Epithelial cell of proximal tubule (primary cell): ENCODE measurements around the gene HOTAIR. TPM values are rescaled to one million over a fixed set of nuclear protein-coding genes. Genes with fewer than 3 reads are reported as not detected.

Source experiments
- DNase-seq: peaks from one replicate; pipeline ENCODE4 v3.0.0-alpha.2; 2011; ENCODE audit warnings: low read depth
- H3K4me3 ChIP-seq: 2 replicates; pipeline ENCODE4 v1.5.1; 2011; ENCODE audit warnings: low read depth, mild to moderate bottlenecking, low read length
- CTCF ChIP-seq: conservative IDR thresholded peaks from 2 replicates; pipeline ENCODE4 v1.5.1; 2012; ENCODE audit warnings: low read depth, mild to moderate bottlenecking, low read length
- total RNA-seq: library from RNA; depleted of rRNA; stranded (reverse); fragments of >200 nt; gene quantifications from 2 replicates; pipeline ENCODE4 v1.2.3, GENCODE V29; 2015

HOTAIR gene
- total RNA-seq, 1 donor from 2014 or later: not detected

DNA sequence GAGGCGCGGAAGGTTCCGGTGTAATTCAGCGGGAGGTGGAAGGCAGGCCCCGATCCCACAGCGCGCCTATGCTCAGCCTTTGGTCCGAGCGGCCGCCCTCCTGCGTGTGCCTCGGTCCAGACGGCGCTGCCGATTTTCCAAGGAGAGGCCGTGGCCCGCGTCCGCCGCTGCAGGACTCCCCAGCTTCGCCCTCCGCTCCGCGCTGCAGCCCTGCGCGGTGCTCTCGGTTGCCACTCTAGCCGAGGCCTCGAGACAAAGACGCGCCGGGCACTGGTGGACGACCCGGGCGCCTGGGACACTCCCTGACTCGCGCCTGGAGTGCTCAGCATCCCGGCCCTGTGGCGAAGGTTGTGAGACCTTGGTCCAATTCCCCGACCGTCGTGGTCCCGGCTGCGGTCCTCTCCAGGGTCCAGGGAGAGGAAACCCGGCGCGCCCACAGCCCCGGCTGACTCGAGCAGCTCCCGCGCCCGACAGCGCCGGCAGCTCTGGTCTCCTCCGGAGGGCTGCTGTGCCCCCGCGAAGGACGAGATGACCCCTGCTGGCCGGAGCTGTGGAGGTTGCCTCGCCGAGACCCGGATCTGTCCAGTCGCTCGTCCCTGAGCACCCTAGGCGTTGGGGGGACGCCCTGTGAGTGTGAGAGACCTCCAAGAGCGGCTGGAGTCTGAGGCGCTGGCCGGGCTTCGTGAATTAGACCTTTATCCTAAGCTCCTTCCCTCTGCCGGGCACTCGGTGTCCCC lies 13.6 kb downstream of the HOTAIR start:
- peak; percentile 14 for TF ChIP-seq CTCF

DNA sequence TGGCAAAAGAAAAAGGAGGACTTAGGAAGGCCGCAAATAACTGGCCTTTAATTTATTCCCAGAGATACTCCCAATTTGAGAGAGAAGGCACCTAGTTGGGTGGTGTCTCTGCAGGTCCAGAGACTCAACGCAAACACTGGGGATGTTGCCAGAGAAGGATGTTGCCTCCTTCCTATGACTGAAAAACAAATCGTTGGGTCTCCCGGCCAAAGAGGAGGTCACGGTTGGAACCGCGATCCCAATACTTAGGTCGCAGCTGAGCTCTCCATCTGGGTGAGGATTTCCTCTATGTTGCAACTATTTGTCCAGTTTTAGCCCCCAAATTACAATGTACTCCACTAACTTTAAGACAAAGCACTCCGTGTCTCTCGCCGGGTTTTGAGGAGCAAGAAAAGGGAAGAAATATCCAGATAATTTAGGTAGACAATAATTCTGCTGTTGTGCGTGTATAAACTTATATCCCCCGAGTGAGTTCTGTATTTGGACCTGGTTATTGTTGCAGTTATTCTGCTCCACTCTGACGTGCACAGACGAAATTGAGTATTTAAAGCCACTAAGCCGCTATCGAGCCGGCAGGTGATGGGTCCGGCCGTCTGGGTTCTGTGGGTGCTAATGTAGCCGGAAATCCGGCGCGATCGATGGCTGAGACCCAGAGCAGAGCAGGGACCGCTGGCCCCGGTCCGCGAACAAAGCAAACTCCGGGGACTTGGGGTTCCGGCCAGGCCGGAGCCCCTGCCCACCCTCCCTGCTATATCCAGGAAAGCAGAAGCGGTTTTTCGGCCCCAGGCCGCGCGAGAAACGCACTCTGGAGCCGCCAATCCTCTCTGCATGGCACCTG lies 14.3 kb downstream of the HOTAIR start:
- no peak for DNase-seq
- H3K4me3 ChIP-seq: no peak overlapping the region
- no peak for TF ChIP-seq CTCF

More for the DNA sequence above, 13.6 kb downstream of the HOTAIR start:
- no peak for DNase-seq
- H3K4me3 ChIP-seq: no peak overlapping the region

DNA sequence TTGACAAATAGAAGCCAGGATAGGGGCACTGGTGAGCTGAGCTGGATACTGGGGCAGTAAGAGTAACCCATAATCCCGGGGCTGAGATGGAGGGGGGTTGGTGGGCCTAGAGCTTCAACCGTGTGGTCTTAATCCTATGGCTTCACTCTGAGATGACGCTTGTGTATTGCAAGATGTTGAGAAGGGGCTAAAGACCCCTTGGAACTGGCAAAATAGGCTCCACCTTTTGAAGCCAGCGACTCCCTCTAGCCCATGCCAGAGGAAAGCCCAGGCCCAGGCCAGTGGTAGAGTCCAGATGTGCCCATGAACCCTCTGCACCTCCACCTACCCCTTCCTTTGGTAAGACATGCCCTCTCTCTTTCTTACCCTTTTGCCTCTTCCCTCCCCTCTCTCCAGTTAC lies 15.4 kb downstream of the HOTAIR start:
- DNase-seq: no peak
- TF ChIP-seq CTCF: no peak
- H3K4me3 ChIP-seq: no peak overlapping the region

GRCh38 chr12:53958128-53958527 lies 16.6 kb downstream of the HOTAIR start:
- no peak for DNase-seq
- no peak for TF ChIP-seq CTCF
- H3K4me3 ChIP-seq: no peak overlapping the region

- H3K4me3 ChIP-seq: no peak overlapping the region
- no peak for DNase-seq
- TF ChIP-seq CTCF: no peak
These were observed 17.7 kb downstream of the HOTAIR start for GRCh38 chr12:53956914-53957536.

DNA sequence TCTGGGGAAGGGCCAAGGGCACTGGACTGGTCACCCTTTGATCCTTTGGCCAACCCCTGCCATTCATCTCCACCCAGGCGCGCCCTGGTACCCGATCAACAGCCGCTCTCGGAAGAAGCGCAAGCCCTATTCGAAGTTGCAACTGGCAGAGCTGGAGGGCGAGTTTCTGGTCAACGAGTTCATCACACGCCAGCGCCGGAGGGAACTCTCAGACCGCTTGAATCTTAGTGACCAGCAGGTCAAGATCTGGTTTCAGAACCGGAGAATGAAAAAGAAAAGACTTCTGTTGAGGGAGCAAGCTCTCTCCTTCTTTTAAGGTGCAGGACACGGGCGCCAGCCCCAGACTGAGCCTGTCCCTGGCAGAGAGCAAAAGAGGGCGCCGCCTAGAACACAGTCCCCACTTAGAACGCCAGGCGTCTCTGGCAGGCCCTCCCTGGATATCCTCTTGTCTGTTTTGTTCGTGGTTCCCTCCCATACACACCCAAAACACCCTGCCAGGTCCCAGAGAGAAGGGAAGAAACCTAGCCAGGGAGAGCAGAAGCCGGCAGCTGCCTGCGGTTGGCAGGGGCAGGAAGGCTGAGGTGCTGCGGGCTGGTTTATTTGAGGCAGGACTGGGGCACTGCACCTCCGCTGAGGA lies 18.4 kb downstream of the HOTAIR start:
- DNase-seq: no peak
- no peak overlapping the region for H3K4me3 ChIP-seq
- no peak for TF ChIP-seq CTCF
